Coronary artery (tissue), 2 donors: ENCODE results near the gene CCDC187.

Experiments
- DNase-seq: peaks from one replicate; pipeline ENCODE4 v3.0.0-alpha.2; 2017; ENCODE audit warnings: low spot score
- H3K27ac ChIP-seq, 2 donors: fragments of 200-600 bp; sonication (generic); one replicate each; pipeline ENCODE4 v1.5.1; 2016 to 2019
- H3K4me3 ChIP-seq: fragments of 200-600 bp; sonication (generic); 2 replicates; pipeline ENCODE4 v1.5.1; 2016; ENCODE audit warnings: mild to moderate bottlenecking, moderate library complexity
- CTCF ChIP-seq: fragments of 200-600 bp; sonication (generic); IDR thresholded peaks from one replicate; pipeline ENCODE4 v1.5.1; 2019; ENCODE audit warnings: antibody characterized with exemption

The CCDC187 gene

DNA sequence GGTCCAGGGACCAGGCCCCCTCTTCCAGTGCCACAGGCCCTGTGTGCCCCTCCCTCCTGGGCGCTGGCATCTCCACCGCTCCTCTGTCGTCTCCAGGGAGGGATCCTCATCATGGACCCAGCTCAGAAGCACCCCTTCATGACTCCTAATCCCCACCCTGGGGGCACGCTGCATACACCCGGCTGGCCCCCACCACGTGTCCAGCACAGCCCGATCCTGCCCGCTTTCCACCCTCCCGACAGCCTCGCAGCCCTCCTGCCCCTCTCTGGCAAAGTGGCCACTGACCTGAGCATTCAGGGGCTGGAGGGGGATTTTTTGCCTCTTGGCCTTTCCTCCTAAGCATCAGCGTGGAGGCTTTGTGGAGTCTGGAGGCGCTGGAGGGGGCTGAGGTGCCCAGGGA is 1.4 kb downstream of the CCDC187 start:
- no peak for DNase-seq
- Histone ChIP-seq H3K4me3 (no peak overlapping the region), H3K27ac (no peak overlapping the region)
- no peak for TF ChIP-seq CTCF

- no peak for TF ChIP-seq CTCF
- H3K27ac ChIP-seq: no peak overlapping the region
- DNase-seq: no peak
- no peak overlapping the region for H3K4me3 ChIP-seq
These were observed 3.0 kb downstream of the CCDC187 start for GRCh38 chr9:136300866-136301265.

GRCh38 chr9:136300016-136300545 is 3.8 kb downstream of the CCDC187 start:
- Histone ChIP-seq H3K4me3 (no peak overlapping the region), H3K27ac (no peak overlapping the region)
- no peak for TF ChIP-seq CTCF
- no peak for DNase-seq

GRCh38 chr9:136299541-136299940 is 4.4 kb downstream of the CCDC187 start:
- Histone ChIP-seq H3K4me3 (no peak overlapping the region), H3K27ac (no peak overlapping the region)
- TF ChIP-seq CTCF: no peak
- no peak for DNase-seq

DNA sequence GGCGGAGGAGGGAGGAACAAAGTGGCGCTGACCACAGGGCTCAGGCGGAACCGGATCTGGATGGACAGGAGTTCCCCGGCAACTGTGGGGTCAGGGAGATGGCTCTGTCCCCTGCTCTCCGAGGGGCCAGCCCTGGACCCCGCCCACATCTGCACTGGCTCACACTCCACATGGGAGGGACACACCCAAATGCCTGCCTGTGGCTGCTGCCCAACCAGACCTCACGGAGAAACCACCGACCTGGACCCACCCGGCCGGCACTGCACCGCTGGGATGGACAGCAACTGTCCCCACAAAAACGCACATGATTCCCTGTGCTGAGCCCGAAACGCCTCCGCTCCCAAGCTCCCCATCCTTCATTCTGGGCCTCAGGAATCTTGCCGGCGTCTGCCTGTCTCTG is 4.8 kb downstream of the CCDC187 start:
- Histone ChIP-seq H3K4me3 (no peak overlapping the region), H3K27ac (no peak overlapping the region)
- no peak for TF ChIP-seq CTCF
- DNase-seq: no peak

DNA sequence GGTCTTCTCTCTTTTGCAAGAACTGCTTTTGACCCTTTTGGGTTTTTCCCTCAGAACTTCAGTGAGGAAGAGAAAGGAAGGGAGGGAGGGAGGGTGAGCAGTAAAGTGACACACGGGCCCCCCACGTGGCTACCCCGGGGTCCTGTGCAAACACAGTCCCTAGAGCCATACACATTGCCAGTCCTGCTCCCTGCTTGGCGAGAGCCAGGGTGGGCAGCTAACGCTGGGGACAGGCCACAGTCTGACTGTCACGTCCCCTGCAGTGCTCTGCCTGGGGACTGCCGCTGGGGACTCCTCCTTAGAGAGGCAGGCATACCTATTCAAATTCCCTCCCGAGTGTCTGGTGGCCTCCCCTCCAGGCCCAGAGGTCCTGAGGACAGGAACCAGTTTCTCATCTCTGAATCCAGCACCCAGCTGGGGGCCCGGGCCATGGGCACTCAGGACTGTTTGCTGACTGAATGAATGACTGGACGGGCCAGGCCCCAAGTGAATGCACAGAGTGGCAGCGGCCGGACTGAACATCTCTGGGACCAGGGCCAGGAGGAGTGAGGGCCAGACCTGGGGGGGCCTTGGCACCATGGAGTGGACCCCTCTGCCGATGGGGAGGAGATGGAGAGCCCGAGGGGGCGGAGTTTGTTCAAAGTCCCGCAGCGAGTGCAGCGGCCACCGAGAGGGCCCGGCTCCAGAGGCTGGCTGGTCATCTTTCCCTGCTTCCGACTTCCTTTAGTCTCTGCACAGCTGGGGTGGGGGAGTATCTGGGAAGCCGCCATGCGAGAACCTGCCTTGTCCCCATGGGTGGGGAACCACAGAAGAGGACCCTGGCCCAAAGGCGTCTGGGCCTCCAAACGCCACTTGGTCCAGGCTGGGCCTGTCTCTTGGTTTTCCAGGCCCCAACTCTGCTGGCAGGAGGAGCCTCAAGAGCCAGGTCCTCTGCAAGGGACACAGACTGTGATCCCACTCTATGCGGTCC is 5.8 kb downstream of the CCDC187 start:
- H3K4me3 ChIP-seq: no peak overlapping the region
- no peak for DNase-seq

More for the DNA sequence above, 5.8 kb downstream of the CCDC187 start:
- no peak overlapping the region for H3K27ac ChIP-seq
- no peak for TF ChIP-seq CTCF
